Measurements from ENCODE around the gene FANCG.

Gene FANCG

DNA sequence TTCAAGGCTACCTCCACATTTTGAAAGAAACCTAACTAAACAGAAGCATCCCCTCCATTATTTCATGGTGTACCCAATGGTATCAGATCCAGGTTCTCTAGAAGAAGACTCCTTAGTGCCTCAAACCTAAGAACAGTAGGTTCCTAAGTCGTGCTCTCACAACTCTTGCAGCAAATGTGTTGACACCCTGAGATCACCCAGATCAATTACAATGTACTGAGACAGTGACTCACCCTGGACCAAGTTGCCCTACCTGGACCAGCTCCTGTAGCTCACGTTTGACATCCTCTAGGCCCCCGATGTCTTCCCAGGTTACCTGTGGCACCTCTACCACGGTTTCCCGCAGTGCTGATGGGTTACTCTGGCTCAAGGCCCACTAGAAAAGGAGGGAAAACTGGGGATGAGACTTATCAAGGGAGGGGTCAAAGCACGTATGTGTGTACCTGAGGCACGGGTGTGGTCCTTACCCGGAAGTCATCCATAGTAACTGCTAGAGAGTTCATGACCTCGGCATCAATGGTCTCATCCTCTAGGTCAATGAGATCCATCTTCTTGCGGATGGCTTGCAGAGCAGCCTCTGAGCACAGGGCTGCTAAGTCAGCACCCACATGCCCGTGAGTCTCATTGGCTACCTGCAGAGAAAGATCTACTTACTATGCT lies 19.1 kb downstream of the FANCG start:
- H3K27me3 ChIP-seq (ENCODE audit: insufficient read depth, low read length, poor library complexity, severe bottlenecking) = no peaks in the 10 kb centered on the region
- peaks cover 15% of the 10 kb centered on the region for H4K20me1 ChIP-seq (ENCODE audit: insufficient read depth, low read length, poor library complexity, severe bottlenecking)
- H3K9ac ChIP-seq (ENCODE audit: low read depth, low read length, poor library complexity, severe bottlenecking) = no peak overlapping the region
- H3K79me2 ChIP-seq (ENCODE audit: insufficient read depth, low read length) = peaks cover 8% of the 10 kb centered on the region; the same call in 1 of the 2 replicates
- H3K9me3 ChIP-seq (ENCODE audit: insufficient read depth, low read depth, low read length) = no peaks in the 10 kb centered on the region
- no peak overlapping the region for H3K4me2 ChIP-seq (ENCODE audit: low read depth, low read length, poor library complexity, severe bottlenecking)
- H3F3A ChIP-seq (ENCODE audit: low read depth) = no peaks in the 10 kb centered on the region
- no peak overlapping the region for H2AFZ ChIP-seq (ENCODE audit: low read length)
- H3K9me2 ChIP-seq (replicated peaks; ENCODE audit: low read depth, low read length) = no peaks in the 10 kb centered on the region
- H3K4me3 ChIP-seq (ENCODE audit: low read length, poor library complexity, severe bottlenecking) = no peak overlapping the region
- H3K4me1 ChIP-seq (ENCODE audit: insufficient read depth, low read length, poor library complexity, severe bottlenecking) = no peaks in the 10 kb centered on the region
- no peak for TF ChIP-seq EZH2phosphoT487 (IDR thresholded peaks at IDR 0.05; ENCODE audit: borderline replicate concordance)
- TF ChIP-seq, protein P1, sequence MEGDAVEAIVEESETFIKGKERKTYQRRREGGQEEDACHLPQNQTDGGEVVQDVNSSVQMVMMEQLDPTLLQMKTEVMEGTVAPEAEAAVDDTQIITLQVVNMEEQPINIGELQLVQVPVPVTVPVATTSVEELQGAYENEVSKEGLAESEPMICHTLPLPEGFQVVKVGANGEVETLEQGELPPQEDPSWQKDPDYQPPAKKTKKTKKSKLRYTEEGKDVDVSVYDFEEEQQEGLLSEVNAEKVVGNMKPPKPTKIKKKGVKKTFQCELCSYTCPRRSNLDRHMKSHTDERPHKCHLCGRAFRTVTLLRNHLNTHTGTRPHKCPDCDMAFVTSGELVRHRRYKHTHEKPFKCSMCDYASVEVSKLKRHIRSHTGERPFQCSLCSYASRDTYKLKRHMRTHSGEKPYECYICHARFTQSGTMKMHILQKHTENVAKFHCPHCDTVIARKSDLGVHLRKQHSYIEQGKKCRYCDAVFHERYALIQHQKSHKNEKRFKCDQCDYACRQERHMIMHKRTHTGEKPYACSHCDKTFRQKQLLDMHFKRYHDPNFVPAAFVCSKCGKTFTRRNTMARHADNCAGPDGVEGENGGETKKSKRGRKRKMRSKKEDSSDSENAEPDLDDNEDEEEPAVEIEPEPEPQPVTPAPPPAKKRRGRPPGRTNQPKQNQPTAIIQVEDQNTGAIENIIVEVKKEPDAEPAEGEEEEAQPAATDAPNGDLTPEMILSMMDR (conservative IDR thresholded peaks at IDR 0.05; ENCODE audit: low read length) = no peak
- peaks cover 98% of the 10 kb centered on the region for H3K36me3 ChIP-seq (ENCODE audit: insufficient read depth, low read length)

DNA sequence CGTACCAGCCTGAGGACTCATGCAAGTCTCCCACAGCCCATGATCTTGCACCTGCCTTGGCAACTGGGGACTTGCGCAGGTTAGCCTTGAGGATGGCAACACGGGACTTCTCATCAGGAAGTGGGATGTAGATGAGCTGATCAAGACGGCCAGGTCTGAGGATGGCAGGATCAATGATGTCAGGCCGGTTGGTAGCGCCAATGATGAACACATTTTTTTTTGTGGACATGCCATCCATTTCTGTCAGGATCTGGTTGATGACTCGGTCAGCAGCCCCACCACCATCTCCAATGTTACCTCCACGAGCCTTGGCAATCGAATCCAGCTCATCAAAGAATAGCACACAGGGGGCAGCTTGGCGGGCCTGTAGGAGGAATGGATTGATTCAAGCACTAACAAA lies 20.3 kb downstream of the FANCG start:
- peaks cover 92% of the 10 kb centered on the region for H3K36me3 ChIP-seq (ENCODE audit: insufficient read depth, low read length)
- H4K20me1 ChIP-seq (ENCODE audit: insufficient read depth, low read length, poor library complexity, severe bottlenecking) = peaks cover 11% of the 10 kb centered on the region
- no peaks in the 10 kb centered on the region; the same call in 1 of the 2 replicates for H3K79me2 ChIP-seq (ENCODE audit: insufficient read depth, low read length)
- no peaks in the 10 kb centered on the region for H3K27me3 ChIP-seq (ENCODE audit: insufficient read depth, low read length, poor library complexity, severe bottlenecking)
- no peaks in the 10 kb centered on the region for H3F3A ChIP-seq (ENCODE audit: low read depth)
- no peak overlapping the region for H3K9ac ChIP-seq (ENCODE audit: low read depth, low read length, poor library complexity, severe bottlenecking)
- no peaks in the 10 kb centered on the region for H3K9me2 ChIP-seq (replicated peaks; ENCODE audit: low read depth, low read length)
- no peaks in the 10 kb centered on the region for H3K9me3 ChIP-seq (ENCODE audit: insufficient read depth, low read depth, low read length)
- no peak overlapping the region for H3K4me3 ChIP-seq (ENCODE audit: low read length, poor library complexity, severe bottlenecking)
- H2AFZ ChIP-seq (ENCODE audit: low read length) = no peak overlapping the region
- TF ChIP-seq, protein P1 (conservative IDR thresholded peaks at IDR 0.05; ENCODE audit: low read length) = no peak
- no peak for TF ChIP-seq EZH2phosphoT487 (IDR thresholded peaks at IDR 0.05; ENCODE audit: borderline replicate concordance)
- H3K4me2 ChIP-seq (ENCODE audit: low read depth, low read length, poor library complexity, severe bottlenecking) = no peak overlapping the region
- H3K4me1 ChIP-seq (ENCODE audit: insufficient read depth, low read length, poor library complexity, severe bottlenecking) = no peaks in the 10 kb centered on the region

DNA sequence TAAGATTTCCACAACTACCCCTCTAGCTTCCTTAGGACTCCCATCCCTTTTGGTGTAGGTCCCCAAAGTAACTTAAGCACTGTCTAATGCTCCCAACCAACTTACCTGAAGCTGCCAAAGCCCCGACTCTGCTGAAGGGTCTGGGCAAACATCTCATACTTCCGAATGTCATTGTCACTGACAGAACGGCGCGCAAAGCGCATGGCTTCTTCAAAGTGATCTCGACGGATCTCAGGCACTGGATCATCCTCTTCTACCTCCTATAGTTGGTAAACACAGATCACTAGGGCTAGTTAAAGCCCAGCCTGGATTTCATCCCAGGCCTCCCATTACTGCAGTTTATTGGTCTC lies 22.5 kb downstream of the FANCG start:
- Histone ChIP-seq H2AFZ (ENCODE audit: low read length) (no peak overlapping the region), H3K79me2 (ENCODE audit: insufficient read depth, low read length) (no peaks in the 10 kb centered on the region; the same call in 1 of the 2 replicates), H3K9me2 (replicated peaks; ENCODE audit: low read depth, low read length) (no peaks in the 10 kb centered on the region), H3K36me3 (ENCODE audit: insufficient read depth, low read length) (peaks cover 70% of the 10 kb centered on the region), H3K4me2 (ENCODE audit: low read depth, low read length, poor library complexity, severe bottlenecking) (no peak overlapping the region), H3K4me1 (ENCODE audit: insufficient read depth, low read length, poor library complexity, severe bottlenecking) (no peaks in the 10 kb centered on the region), H3K4me3 (ENCODE audit: low read length, poor library complexity, severe bottlenecking) (no peak overlapping the region), H3F3A (ENCODE audit: low read depth) (no peaks in the 10 kb centered on the region), H3K9ac (ENCODE audit: low read depth, low read length, poor library complexity, severe bottlenecking) (no peak overlapping the region), H3K27me3 (ENCODE audit: insufficient read depth, low read length, poor library complexity, severe bottlenecking) (no peaks in the 10 kb centered on the region), H4K20me1 (ENCODE audit: insufficient read depth, low read length, poor library complexity, severe bottlenecking) (no peaks in the 10 kb centered on the region), H3K9me3 (ENCODE audit: insufficient read depth, low read depth, low read length) (no peaks in the 10 kb centered on the region)
- TF ChIP-seq, protein P1 (conservative IDR thresholded peaks at IDR 0.05; ENCODE audit: low read length) = no peak
- TF ChIP-seq EZH2phosphoT487 (IDR thresholded peaks at IDR 0.05; ENCODE audit: borderline replicate concordance) = no peak
